HepG2 (cell line): Measurements from ENCODE around the gene OTOP2. TPM values are rescaled to one million over a fixed set of nuclear protein-coding genes. Genes with fewer than 3 reads are reported as not detected.
A peak's percentile ranks its signal among the peaks of the same experiment; 100 is the strongest.

Experiments
- ATAC-seq: fragments of 200-7000 bp; cut with Tn5 transposase; 3 replicates; pipeline ENCODE4 v1.9.1; 2020; ENCODE audit warnings: mild to moderate bottlenecking, moderate library complexity
- BruUV-seq: library from RNA; stranded (reverse); fragments of 400-500 nt; replicated peaks from 2 replicates; lab custom pipeline; 2021; lab: Mats Ljungman, UMichigan
- CTCF ChIA-PET: fragments of 300-600 bp; formaldehyde crosslinking; extraction: SDS; loops from one replicate; lab custom pipeline; 2021; ENCODE audit warnings: low total read pairs, inconsistent platforms, low intra/inter-chr PET ratio; lab: Yijun Ruan, JAX
- POLR2A ChIA-PET: fragments of 350-600 bp; sonication (Branson Sonifier 250); formaldehyde crosslinking; loops from one replicate; lab custom pipeline; 2020; ENCODE audit warnings: antibody characterized with exemption, inconsistent platforms; lab: Yijun Ruan, JAX
- DNase-seq: peaks from one replicate; pipeline ENCODE4 v3.0.0-alpha.2; 2015; ENCODE audit warnings: low spot score
- FAIRE-seq: peaks from 3 replicates; lab custom pipeline; 2011; peaks lifted over from hg19 to GRCh38; lab: Jason Lieb, UNC
- H2AFZ ChIP-seq: one replicate; pipeline ENCODE4 v1.6.1; 2011; ENCODE audit warnings: low read length, inconsistent platforms
- H3K27ac ChIP-seq: fragments of 300-600 bp; 3 replicates; pipeline ENCODE4 v1.8.0; 2011; ENCODE audit warnings: mixed run types, mild to moderate bottlenecking, mixed read lengths, low read length, inconsistent platforms; ENCODE audit not compliant: insufficient read depth; ENCODE audit errors: extremely low read length
- H3K27me3 ChIP-seq, 2 experiments: fragments of 200-600 bp in 1 of 2; 2 replicates in 1 of 2; 3 replicates in 1 of 2; pipeline versions ENCODE4 v1.6.0 to v1.8.0; 2011; ENCODE audit warnings: low read length in 2 of 2, mild to moderate bottlenecking in 2 of 2, moderate library complexity in 2 of 2, inconsistent platforms in 1 of 2; ENCODE audit not compliant: insufficient read depth in 2 of 2, control insufficient read depth in 1 of 2
- H3K36me3 ChIP-seq, 2 experiments: fragments of 200-600 bp in 1 of 2; replicated peaks in 1 of 2; 2 replicates in 1 of 2; 3 replicates in 1 of 2; pipeline versions ENCODE4 v1.5.1 to v1.8.0; 2011; ENCODE audit warnings: low read length in 2 of 2, inconsistent platforms in 1 of 2; ENCODE audit not compliant: insufficient read depth in 2 of 2, control insufficient read depth in 1 of 2
- H3K4me1 ChIP-seq: 2 replicates; pipeline ENCODE4 v1.5.1; 2012; ENCODE audit warnings: low read length, inconsistent platforms; ENCODE audit not compliant: insufficient read depth
- H3K4me2 ChIP-seq: 2 replicates; pipeline ENCODE4 v1.6.0; 2011; ENCODE audit warnings: low read depth, low read length, inconsistent platforms
- H3K4me3 ChIP-seq, 3 experiments: fragments of 200-600 bp in 1 of 3; sonication (generic), shearing (Covaris generic) in 1 of 3; replicated peaks in 1 of 3; 2 replicates each; pipeline ENCODE4 v1.5.1; 2011 to 2016; ENCODE audit warnings: low read length in 3 of 3, inconsistent platforms in 2 of 3, low read depth in 2 of 3, mild to moderate bottlenecking in 2 of 3, control low read depth in 1 of 3, mixed read lengths in 1 of 3; ENCODE audit not compliant: insufficient read depth in 1 of 3
- H3K79me2 ChIP-seq: one replicate; pipeline ENCODE4 v1.6.1; 2011; ENCODE audit warnings: low read length, inconsistent platforms; ENCODE audit not compliant: insufficient read depth
- H3K9ac ChIP-seq: 2 replicates; pipeline ENCODE4 v1.6.0; 2011; ENCODE audit warnings: mild to moderate bottlenecking, low read depth, low read length, inconsistent platforms; ENCODE audit not compliant: insufficient read depth
- H3K9me3 ChIP-seq: 2 replicates; pipeline ENCODE4 v1.5.1; 2012; ENCODE audit warnings: mild to moderate bottlenecking, low read length
- H4K20me1 ChIP-seq: 2 replicates; pipeline ENCODE4 v1.6.0; 2011; ENCODE audit warnings: inconsistent platforms, mild to moderate bottlenecking, low read length, moderate library complexity; ENCODE audit not compliant: insufficient read depth
- MTA1 ChIP-seq: sonication (generic); formaldehyde crosslinking; IDR thresholded peaks from 2 replicates; pipeline ENCODE4 v1.4.0; 2020; ENCODE audit warnings: missing genetic modification reagents, mild to moderate bottlenecking, borderline replicate concordance
- ZNF225 ChIP-seq: sonication (generic); formaldehyde crosslinking; IDR thresholded peaks from 2 replicates; pipeline ENCODE4 v1.4.0; 2020; ENCODE audit warnings: mild to moderate bottlenecking, missing genetic modification reagents
- ZNF329 ChIP-seq: sonication (generic); formaldehyde crosslinking; IDR thresholded peaks from 2 replicates; pipeline ENCODE4 v1.9.0; 2021; ENCODE audit warnings: low read depth, mild to moderate bottlenecking, missing genetic modification reagents
- ZNF773 ChIP-seq: sonication (generic); formaldehyde crosslinking; IDR thresholded peaks from 2 replicates; pipeline ENCODE4 v1.4.0; 2020; ENCODE audit warnings: missing genetic modification reagents, borderline replicate concordance
- WGBS: methylation state at CpG from one replicate; pipeline ENCODE4 v1.1.6; 2017; ENCODE audit warnings: low lambda C conversion rate; 5-methylcytosine and 5-hydroxymethylcytosine counted together
- in situ Hi-C: cut with HindIII; loops from 2 replicates; pipeline ENCODE4 v1.10.0; 2017; ENCODE audit warnings: low pct_unique_long_range_greater_than_20kb; ENCODE audit not compliant: extremely low pct_ligation_motif_present
- intact Hi-C: fragments of 100-400 bp; cut with micrococcal nuclease; formaldehyde crosslinking; loops from one replicate; pipeline ENCODE4 v1.10.0; 2022; ENCODE audit not compliant: unreplicated experiment
- polyA plus RNA-seq, 8 experiments: library from polyadenylated mRNA; depleted of rRNA in 3 of 8; stranded (reverse) in 7 of 8; unstranded in 1 of 8; fragments of >200 nt; fragmentation: Illumina TruSeq in 4 of 8; extraction: Trizol in 4 of 8; gene quantifications; 2 replicates each; pipeline versions ENCODE4 v1.2.1 to v1.2.3, GENCODE V29; 2011 to 2016; ENCODE audit warnings: low read depth in 4 of 8, missing spikeins in 1 of 8, mixed read lengths in 1 of 8; ENCODE audit not compliant: insufficient read depth in 1 of 8
- total RNA-seq, 5 experiments: library from RNA; depleted of rRNA; stranded (reverse); fragments of >200 nt; fragmentation: Illumina TruSeq; extraction: Trizol; gene quantifications; 2 replicates each; pipeline ENCODE4 v1.2.3, GENCODE V29; 2016; ENCODE audit warnings: low read depth in 1 of 5
- TF ChIP-seq, protein P1 (sequence below): sonication (generic); formaldehyde crosslinking; IDR thresholded peaks from 2 replicates; pipeline ENCODE4 v1.5.1; 2020; ENCODE audit warnings: mild to moderate bottlenecking, missing genetic modification reagents, moderate library complexity
- TF ChIP-seq, protein P2 (sequence below): IDR thresholded peaks from 2 replicates; pipeline ENCODE4 v1.6.1; 2016; ENCODE audit warnings: low read depth
- TF ChIP-seq, protein P3 (sequence below): IDR thresholded peaks from 2 replicates; pipeline ENCODE4 v1.6.1; 2016; ENCODE audit warnings: missing genetic modification reagents, missing compliant biosample characterization

The OTOP2 gene
- total and polyA plus RNA-seq, 2 of the 13 experiments (the other 11 are each of a cell fraction or from before 2014, with no cell fraction given) = not detected

DNA sequence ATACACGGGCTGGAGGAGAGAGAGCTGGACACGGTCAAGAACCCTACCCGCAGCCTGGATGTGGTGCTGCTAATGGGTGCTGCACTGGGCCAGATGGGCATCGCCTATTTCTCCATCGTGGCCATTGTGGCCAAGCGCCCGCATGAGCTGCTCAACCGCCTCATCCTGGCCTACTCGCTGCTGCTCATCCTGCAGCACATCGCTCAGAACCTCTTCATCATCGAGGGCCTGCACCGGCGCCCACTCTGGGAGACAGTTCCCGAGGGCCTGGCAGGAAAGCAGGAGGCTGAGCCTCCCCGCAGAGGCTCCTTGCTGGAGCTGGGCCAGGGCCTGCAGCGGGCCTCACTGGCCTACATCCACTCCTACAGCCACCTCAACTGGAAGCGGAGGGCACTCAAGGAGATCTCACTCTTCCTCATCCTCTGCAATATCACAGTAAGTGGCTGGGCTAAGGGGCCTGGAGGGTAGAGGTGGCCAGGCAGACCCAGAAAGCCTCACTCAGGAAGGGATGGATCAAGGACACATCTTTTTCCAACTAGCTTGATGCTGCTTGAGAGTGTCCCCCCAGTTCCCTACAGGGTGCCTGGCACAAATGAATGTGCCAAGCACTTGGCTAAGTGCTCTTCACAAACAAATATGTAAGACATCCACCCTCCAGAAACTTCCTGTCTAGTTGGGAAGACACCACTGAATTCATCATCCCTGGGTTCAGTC lies 23.1 kb downstream of the OTOP2 start:
- Histone ChIP-seq H3K4me3 (no peak overlapping the region), H3K27ac (no peak overlapping the region), H3K27me3 (peaks cover 18 to 69% of the 10 kb centered on the region in 2 experiments), H2AFZ (no peak overlapping the region), H4K20me1 (no peaks in the 10 kb centered on the region), H3K4me1 (no peaks in the 10 kb centered on the region), H3K9ac (no peak overlapping the region), H3K36me3 (no peaks in the 10 kb centered on the region), H3K4me2 (no peak overlapping the region), H3K9me3 (no peaks in the 10 kb centered on the region), H3K79me2 (no peaks in the 10 kb centered on the region)
- DNase-seq (no peak), ATAC-seq (no peak), FAIRE-seq (no peak)
- BruUV-seq = no TSS peak
- ChIA-PET POLR2A (no interaction called here), CTCF (no interaction called here)
- intact Hi-C loops (no loop called here), in situ Hi-C loops (no loop called here)
- TF ChIP-seq MTA1 (CRISPR knock-in tag) (no peak), ZNF329 (CRISPR knock-in tag) (peak; percentile 97), ZNF225 (no peak), ZNF773 (CRISPR knock-in tag) (no peak)
- TF ChIP-seq, protein P1, sequence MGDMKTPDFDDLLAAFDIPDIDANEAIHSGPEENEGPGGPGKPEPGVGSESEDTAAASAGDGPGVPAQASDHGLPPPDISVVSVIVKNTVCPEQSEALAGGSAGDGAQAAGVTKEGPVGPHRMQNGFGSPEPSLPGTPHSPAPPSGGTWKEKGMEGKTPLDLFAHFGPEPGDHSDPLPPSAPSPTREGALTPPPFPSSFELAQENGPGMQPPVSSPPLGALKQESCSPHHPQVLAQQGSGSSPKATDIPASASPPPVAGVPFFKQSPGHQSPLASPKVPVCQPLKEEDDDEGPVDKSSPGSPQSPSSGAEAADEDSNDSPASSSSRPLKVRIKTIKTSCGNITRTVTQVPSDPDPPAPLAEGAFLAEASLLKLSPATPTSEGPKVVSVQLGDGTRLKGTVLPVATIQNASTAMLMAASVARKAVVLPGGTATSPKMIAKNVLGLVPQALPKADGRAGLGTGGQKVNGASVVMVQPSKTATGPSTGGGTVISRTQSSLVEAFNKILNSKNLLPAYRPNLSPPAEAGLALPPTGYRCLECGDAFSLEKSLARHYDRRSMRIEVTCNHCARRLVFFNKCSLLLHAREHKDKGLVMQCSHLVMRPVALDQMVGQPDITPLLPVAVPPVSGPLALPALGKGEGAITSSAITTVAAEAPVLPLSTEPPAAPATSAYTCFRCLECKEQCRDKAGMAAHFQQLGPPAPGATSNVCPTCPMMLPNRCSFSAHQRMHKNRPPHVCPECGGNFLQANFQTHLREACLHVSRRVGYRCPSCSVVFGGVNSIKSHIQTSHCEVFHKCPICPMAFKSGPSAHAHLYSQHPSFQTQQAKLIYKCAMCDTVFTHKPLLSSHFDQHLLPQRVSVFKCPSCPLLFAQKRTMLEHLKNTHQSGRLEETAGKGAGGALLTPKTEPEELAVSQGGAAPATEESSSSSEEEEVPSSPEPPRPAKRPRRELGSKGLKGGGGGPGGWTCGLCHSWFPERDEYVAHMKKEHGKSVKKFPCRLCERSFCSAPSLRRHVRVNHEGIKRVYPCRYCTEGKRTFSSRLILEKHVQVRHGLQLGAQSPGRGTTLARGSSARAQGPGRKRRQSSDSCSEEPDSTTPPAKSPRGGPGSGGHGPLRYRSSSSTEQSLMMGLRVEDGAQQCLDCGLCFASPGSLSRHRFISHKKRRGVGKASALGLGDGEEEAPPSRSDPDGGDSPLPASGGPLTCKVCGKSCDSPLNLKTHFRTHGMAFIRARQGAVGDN (CRISPR knock-in tag) = peak; percentile 9; the same call in 1 of the 2 replicates
- TF ChIP-seq, protein P2, sequence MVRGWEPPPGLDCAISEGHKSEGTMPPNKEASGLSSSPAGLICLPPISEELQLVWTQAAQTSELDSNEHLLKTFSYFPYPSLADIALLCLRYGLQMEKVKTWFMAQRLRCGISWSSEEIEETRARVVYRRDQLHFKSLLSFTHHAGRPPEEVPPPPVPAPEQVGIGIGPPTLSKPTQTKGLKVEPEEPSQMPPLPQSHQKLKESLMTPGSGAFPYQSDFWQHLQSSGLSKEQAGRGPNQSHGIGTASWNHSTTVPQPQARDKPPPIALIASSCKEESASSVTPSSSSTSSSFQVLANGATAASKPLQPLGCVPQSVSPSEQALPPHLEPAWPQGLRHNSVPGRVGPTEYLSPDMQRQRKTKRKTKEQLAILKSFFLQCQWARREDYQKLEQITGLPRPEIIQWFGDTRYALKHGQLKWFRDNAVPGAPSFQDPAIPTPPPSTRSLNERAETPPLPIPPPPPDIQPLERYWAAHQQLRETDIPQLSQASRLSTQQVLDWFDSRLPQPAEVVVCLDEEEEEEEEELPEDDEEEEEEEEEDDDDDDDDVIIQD = no peak
- TF ChIP-seq, protein P3, sequence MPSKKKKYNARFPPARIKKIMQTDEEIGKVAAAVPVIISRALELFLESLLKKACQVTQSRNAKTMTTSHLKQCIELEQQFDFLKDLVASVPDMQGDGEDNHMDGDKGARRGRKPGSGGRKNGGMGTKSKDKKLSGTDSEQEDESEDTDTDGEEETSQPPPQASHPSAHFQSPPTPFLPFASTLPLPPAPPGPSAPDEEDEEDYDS = no peak
- WGBS = 42% methylated on average over 8 of the region's 17 CpGs
